ENCODE measurements around the gene FOXO1. TPM values are rescaled to one million over a fixed set of nuclear protein-coding genes. Genes with fewer than 3 reads are reported as not detected.
"Not testable (repeated sequence)": the region's sequence is repeated elsewhere in the genome, so short reads cannot be mapped to it uniquely, and the experiment has no call there.

Gene FOXO1
- 41.9 and 43.1 TPM in 2 replicates for total RNA-seq

GRCh38 chr13:40666045-40666932 is at the start of gene FOXO1:
Gene FOXO1, minus strand, starts transcription at chr13:40666641. Its CDS starts 429 bp downstream, at chr13:40666212.
- intact Hi-C loops (cut with micrococcal nuclease) = loop anchor here (1.0 to 5.0 kb wide), 4 partner anchors 13 to 979 kb away; no protein-coding TSS in a partner anchor
- Mint-ChIP-seq H3K4me1 (ENCODE audit: low read depth) (peaks cover 45% of the 10 kb centered on the region), H3K4me3 (peak within 1 kb of the TSS; percentile 91)

DNA sequence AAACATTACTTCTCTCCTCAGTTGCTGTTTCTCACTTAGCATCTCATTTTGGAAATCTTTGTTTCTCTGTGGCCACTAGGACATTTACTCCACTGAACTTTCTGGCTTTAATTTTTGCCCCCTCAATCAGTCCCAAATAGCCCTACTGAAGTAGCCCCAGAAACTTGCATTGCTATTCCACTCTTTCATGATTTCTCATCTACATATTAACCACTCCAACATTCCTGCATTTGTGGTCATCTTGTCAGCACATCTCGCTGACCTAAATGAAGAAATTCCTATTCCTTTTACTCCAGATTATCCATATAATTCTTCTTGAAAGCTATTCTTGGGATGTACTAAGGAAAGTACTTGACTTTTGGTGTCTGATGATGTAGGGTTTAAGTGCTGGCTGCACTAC is 48.0 kb upstream of the FOXO1 start:
- Mint-ChIP-seq H3K9me3 (peaks cover 21% of the 10 kb centered on the region), H3K36me3 (ENCODE audit: low read depth) (peaks cover 39% of the 10 kb centered on the region)
- H3K4me3 Mint-ChIP-seq; DNase-seq (ENCODE audit: low spot score); H3K27ac Mint-ChIP-seq; H3K27me3 Mint-ChIP-seq (ENCODE audit: insufficient read depth); H3K4me1 Mint-ChIP-seq (ENCODE audit: low read depth); intact Hi-C loops (cut with micrococcal nuclease): not testable (repeated sequence)

More at GRCh38 chr13:40666045-40666932, at the start of gene FOXO1:
- peaks cover 10% of the 10 kb centered on the region for H3K36me3 Mint-ChIP-seq (ENCODE audit: low read depth)
- H3K9me3 Mint-ChIP-seq = no peaks in the 10 kb centered on the region
- peak within 1 kb of the TSS; percentile 95 for H3K27ac Mint-ChIP-seq
- H3K27me3 Mint-ChIP-seq (ENCODE audit: insufficient read depth) = peaks cover 2% of the 10 kb centered on the region
- DNase-seq (ENCODE audit: low spot score) = peak; percentile 88

GRCh38 chr13:40706439-40706838 is 40.0 kb upstream of the FOXO1 start:
- Mint-ChIP-seq H3K36me3 (ENCODE audit: low read depth) (peaks cover 19% of the 10 kb centered on the region), H3K27ac (no peak overlapping the region), H3K9me3 (peaks cover 37% of the 10 kb centered on the region), H3K27me3 (ENCODE audit: insufficient read depth) (no peaks in the 10 kb centered on the region), H3K4me1 (ENCODE audit: low read depth) (peaks cover 13% of the 10 kb centered on the region), H3K4me3 (no peak overlapping the region)
- DNase-seq (ENCODE audit: low spot score) = no peak
- intact Hi-C loops (cut with micrococcal nuclease) = no loop called here

DNA sequence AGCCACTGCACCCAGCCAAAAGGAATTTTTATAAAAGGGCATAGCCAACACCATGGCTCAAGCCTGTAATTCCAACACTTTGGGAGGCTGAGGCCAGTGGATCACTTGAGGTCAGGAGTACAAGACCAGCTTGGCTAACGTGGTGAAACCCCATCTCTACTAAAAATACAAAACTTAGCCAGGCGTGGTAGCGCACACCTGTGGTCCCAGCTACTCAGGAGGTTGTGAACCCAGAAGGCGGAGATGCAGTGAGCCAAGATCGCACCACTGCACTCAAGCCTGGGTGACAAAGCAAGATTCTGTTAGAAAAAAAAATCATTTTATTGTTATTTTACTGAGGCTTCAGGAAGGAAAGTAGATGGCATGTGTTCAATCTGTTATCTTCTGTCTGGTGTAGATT is 31.3 kb upstream of the FOXO1 start:
- H3K4me3 Mint-ChIP-seq = no peak overlapping the region
- H3K27ac Mint-ChIP-seq = no peak overlapping the region
- intact Hi-C loops (cut with micrococcal nuclease) = no loop called here
- no peak for DNase-seq (ENCODE audit: low spot score)
- no peaks in the 10 kb centered on the region for H3K4me1 Mint-ChIP-seq (ENCODE audit: low read depth)
- H3K9me3 Mint-ChIP-seq = no peaks in the 10 kb centered on the region
- no peaks in the 10 kb centered on the region for H3K36me3 Mint-ChIP-seq (ENCODE audit: low read depth)
- no peaks in the 10 kb centered on the region for H3K27me3 Mint-ChIP-seq (ENCODE audit: insufficient read depth)

DNA sequence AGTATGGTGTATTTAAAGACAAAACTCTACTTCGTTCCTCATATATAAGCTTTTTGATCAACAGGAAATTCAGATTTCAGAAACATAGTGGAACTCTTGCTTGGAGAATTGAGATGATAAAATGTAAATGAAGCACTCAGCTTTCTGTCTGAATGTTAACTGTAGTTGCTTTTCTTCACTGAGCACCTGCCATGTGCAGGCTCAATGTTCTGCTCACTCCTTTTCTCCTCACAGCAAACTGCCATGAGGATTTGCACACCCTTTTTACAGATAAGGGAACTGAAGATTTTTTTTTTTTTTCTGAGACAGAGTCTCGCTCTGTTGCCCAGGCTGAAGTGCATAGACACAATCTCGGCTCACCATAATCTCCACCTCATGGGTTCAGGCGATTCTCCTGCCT is 28.0 kb upstream of the FOXO1 start:
- Mint-ChIP-seq H3K27ac (no peak overlapping the region), H3K4me1 (ENCODE audit: low read depth) (no peaks in the 10 kb centered on the region), H3K9me3 (no peaks in the 10 kb centered on the region), H3K36me3 (ENCODE audit: low read depth) (no peaks in the 10 kb centered on the region), H3K4me3 (no peak overlapping the region), H3K27me3 (ENCODE audit: insufficient read depth) (no peaks in the 10 kb centered on the region)
- no peak for DNase-seq (ENCODE audit: low spot score)
- intact Hi-C loops (cut with micrococcal nuclease) = no loop called here

DNA sequence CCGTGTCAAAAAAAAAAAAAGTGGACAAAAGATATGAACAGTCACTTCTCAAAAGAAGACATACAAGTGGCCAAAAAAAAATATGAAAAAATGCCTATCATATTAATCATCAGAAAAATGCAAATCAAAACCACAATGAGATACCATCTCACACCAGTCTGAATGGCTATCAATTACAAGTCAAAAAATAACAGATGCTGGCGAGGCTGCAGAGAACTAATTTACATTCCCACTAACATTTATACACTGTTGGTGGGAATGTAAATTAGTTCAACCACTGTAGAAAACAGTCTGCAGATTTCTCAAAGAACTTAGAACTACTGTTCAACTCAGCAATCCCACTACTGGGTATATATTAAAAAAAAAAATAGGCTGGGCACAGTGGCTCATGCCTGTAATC is 26.5 kb upstream of the FOXO1 start:
- no peak for DNase-seq (ENCODE audit: low spot score)
- Mint-ChIP-seq H3K4me1 (ENCODE audit: low read depth) (no peaks in the 10 kb centered on the region), H3K36me3 (ENCODE audit: low read depth) (no peaks in the 10 kb centered on the region), H3K4me3 (no peak overlapping the region), H3K9me3 (no peaks in the 10 kb centered on the region), H3K27me3 (ENCODE audit: insufficient read depth) (no peaks in the 10 kb centered on the region), H3K27ac (no peak overlapping the region)
- intact Hi-C loops (cut with micrococcal nuclease) = no loop called here

GRCh38 chr13:40688781-40689180 is 22.3 kb upstream of the FOXO1 start:
- H3K36me3 Mint-ChIP-seq (ENCODE audit: low read depth) = no peaks in the 10 kb centered on the region
- no peak overlapping the region for H3K27ac Mint-ChIP-seq
- no peaks in the 10 kb centered on the region for H3K4me1 Mint-ChIP-seq (ENCODE audit: low read depth)
- intact Hi-C loops (cut with micrococcal nuclease) = loop anchor here (10.0 kb wide), 1 partner anchor 1074 kb away; no protein-coding TSS in a partner anchor
- no peak for DNase-seq (ENCODE audit: low spot score)
- no peak overlapping the region for H3K4me3 Mint-ChIP-seq
- H3K27me3 Mint-ChIP-seq (ENCODE audit: insufficient read depth) = peaks cover 2% of the 10 kb centered on the region
- H3K9me3 Mint-ChIP-seq = no peaks in the 10 kb centered on the region

- H3K4me1 Mint-ChIP-seq (ENCODE audit: low read depth) = peaks cover 15% of the 10 kb centered on the region
- DNase-seq (ENCODE audit: low spot score) = no peak
- intact Hi-C loops (cut with micrococcal nuclease) = loop anchor here (1.0 to 10.0 kb wide), 7 partner anchors 95 to 1068 kb away; no protein-coding TSS in a partner anchor
- peak overlapping the region; percentile 46 for H3K27ac Mint-ChIP-seq
- H3K4me3 Mint-ChIP-seq = no peak overlapping the region
- H3K9me3 Mint-ChIP-seq = no peaks in the 10 kb centered on the region
- H3K36me3 Mint-ChIP-seq (ENCODE audit: low read depth) = no peaks in the 10 kb centered on the region
- H3K27me3 Mint-ChIP-seq (ENCODE audit: insufficient read depth) = peaks cover 2% of the 10 kb centered on the region
Measured at GRCh38 chr13:40682449-40683240, 16.2 kb upstream of the FOXO1 start.

DNA sequence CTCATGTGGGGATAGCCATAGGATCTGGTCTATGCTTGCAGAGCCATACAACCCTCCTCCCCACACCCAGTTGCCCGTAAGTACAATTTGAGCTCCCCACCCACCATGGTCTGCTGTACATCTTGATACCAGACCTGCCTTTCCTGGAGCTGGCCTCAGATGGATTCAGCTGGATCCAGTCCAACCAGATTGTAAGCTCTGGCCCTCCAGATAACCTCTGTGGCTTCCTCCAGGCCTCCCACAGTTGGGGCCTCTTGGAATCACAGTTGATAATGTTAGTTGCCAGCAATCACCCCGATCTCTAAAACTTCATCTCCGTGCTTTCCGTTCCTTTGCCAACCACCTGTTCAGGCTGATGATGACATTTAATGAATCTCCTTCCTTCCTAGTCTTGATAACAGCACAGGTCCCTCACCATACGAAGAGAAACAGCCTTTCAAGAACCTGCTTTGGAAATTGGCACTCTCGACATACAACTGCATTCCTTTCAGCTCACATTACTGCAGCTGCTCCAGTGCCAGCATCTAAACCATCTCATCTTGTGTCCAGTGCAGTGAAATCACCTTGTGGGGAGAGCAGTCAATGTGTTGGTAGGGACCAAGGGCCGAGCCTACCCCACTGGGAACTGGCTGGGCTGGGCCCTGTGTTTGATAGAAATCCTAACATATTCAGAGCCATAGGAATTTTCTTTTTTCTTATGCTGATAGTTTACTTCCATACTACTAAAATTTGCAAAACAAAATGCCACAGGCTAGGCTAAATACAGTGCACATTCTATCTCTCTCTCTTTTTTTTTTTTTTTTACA is 15.1 kb upstream of the FOXO1 start:
- no peaks in the 10 kb centered on the region for H3K36me3 Mint-ChIP-seq (ENCODE audit: low read depth)

GRCh38 chr13:40680659-40681323 is 14.3 kb upstream of the FOXO1 start:
- Mint-ChIP-seq H3K4me3 (no peak overlapping the region), H3K4me1 (ENCODE audit: low read depth) (peaks cover 15% of the 10 kb centered on the region), H3K27ac (no peak overlapping the region), H3K9me3 (no peaks in the 10 kb centered on the region), H3K27me3 (ENCODE audit: insufficient read depth) (peaks cover 2% of the 10 kb centered on the region), H3K36me3 (ENCODE audit: low read depth) (no peaks in the 10 kb centered on the region)
- intact Hi-C loops (cut with micrococcal nuclease) = loop anchor here (10.0 kb wide), 1 partner anchor 1066 kb away; no protein-coding TSS in a partner anchor
- no peak for DNase-seq (ENCODE audit: low spot score)

More for the DNA sequence above, 15.1 kb upstream of the FOXO1 start:
- intact Hi-C loops (cut with micrococcal nuclease) = loop anchor here (2.0 to 10.0 kb wide), 2 partner anchors 655 to 1067 kb away; no protein-coding TSS in a partner anchor
- no peak for DNase-seq (ENCODE audit: low spot score)
- Mint-ChIP-seq H3K4me1 (ENCODE audit: low read depth) (peaks cover 15% of the 10 kb centered on the region), H3K27ac (no peak overlapping the region), H3K4me3 (no peak overlapping the region), H3K27me3 (ENCODE audit: insufficient read depth) (peaks cover 2% of the 10 kb centered on the region), H3K9me3 (no peaks in the 10 kb centered on the region)

GRCh38 chr13:40679480-40679985 is 13.1 kb upstream of the FOXO1 start:
- intact Hi-C loops (cut with micrococcal nuclease) = no loop called here
- Mint-ChIP-seq H3K9me3 (no peaks in the 10 kb centered on the region), H3K36me3 (ENCODE audit: low read depth) (peaks cover 4% of the 10 kb centered on the region), H3K27me3 (ENCODE audit: insufficient read depth) (no peaks in the 10 kb centered on the region), H3K27ac (no peak overlapping the region), H3K4me1 (ENCODE audit: low read depth) (peaks cover 15% of the 10 kb centered on the region), H3K4me3 (no peak overlapping the region)
- DNase-seq (ENCODE audit: low spot score) = no peak

GRCh38 chr13:40677064-40677463 is 10.6 kb upstream of the FOXO1 start:
- no peaks in the 10 kb centered on the region for H3K9me3 Mint-ChIP-seq
- peaks cover 4% of the 10 kb centered on the region for H3K36me3 Mint-ChIP-seq (ENCODE audit: low read depth)
- no peak overlapping the region for H3K27ac Mint-ChIP-seq
- peaks cover 21% of the 10 kb centered on the region for H3K4me1 Mint-ChIP-seq (ENCODE audit: low read depth)
- DNase-seq (ENCODE audit: low spot score) = no peak
- intact Hi-C loops (cut with micrococcal nuclease) = no loop called here
- no peaks in the 10 kb centered on the region for H3K27me3 Mint-ChIP-seq (ENCODE audit: insufficient read depth)
- no peak overlapping the region for H3K4me3 Mint-ChIP-seq
